Duodenal mucosa (tissue), 2 donors: ENCODE data around the gene SST.
"Not testable (repeated sequence)": the region's sequence is repeated elsewhere in the genome, so short reads cannot be mapped to it uniquely, and the experiment has no call there.

ENCODE experiments used
- H3K27ac ChIP-seq: one replicate; pipeline ENCODE4 v1.7.0; 2013; ENCODE audit warnings: low read depth, low read length
- H3K27me3 ChIP-seq, 2 donors: one replicate each; pipeline ENCODE4 v1.7.0; 2013; ENCODE audit warnings: low read length in 2 of 2, control low read depth in 1 of 2; ENCODE audit not compliant: insufficient read depth in 2 of 2, control insufficient read depth in 1 of 2
- H3K36me3 ChIP-seq, 2 donors: one replicate each; pipeline ENCODE4 v1.7.0; 2013; ENCODE audit warnings: low read length in 2 of 2, control low read depth in 1 of 2; ENCODE audit not compliant: insufficient read depth in 2 of 2, control insufficient read depth in 1 of 2
- H3K4me1 ChIP-seq, 2 donors: one replicate each; pipeline ENCODE4 v1.7.0; 2013; ENCODE audit warnings: low read length in 2 of 2, control low read depth in 1 of 2; ENCODE audit not compliant: insufficient read depth in 2 of 2, control insufficient read depth in 1 of 2
- H3K4me3 ChIP-seq, 2 donors: one replicate each; pipeline ENCODE4 v1.7.0; 2013; ENCODE audit warnings: low read length in 2 of 2, low read depth in 1 of 2
- H3K9ac ChIP-seq, 2 donors: one replicate each; pipeline ENCODE4 v1.7.0; 2013; ENCODE audit warnings: low read length in 2 of 2, low read depth in 1 of 2
- H3K9me3 ChIP-seq, 2 donors: one replicate each; pipeline ENCODE4 v1.7.0; 2013; ENCODE audit warnings: low read length in 2 of 2, control low read depth in 1 of 2; ENCODE audit not compliant: control insufficient read depth in 1 of 2

The SST gene

DNA sequence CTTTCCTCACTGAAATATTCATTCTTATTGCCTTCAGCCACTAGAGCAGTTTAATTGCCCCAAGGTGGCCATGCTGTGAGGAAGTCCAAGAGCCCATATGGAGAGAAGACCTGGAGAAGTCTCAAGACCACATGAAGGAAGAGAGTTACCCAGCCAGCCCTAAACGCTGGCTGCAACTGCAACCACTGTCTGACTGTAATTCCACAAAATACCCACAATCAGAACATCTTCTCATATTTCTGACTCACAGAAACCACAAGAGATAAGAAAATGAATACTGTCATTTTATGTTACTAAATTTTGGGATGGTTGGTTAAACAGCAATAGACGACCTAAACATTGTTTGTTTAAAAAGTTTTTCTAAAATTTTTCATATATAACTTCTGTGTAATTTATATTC is 14.7 kb upstream of the SST start:
- Histone ChIP-seq H3K9me3 (peaks cover 0 to 2% of the 10 kb centered on the region in 2 donors), H3K27ac (no peak overlapping the region), H3K4me3 (no peak overlapping the region), H3K4me1 (no peaks in the 10 kb centered on the region), H3K9ac (no peak overlapping the region), H3K36me3 (no peaks in the 10 kb centered on the region), H3K27me3 (peaks cover 0 to 4% of the 10 kb centered on the region in 2 donors)

DNA sequence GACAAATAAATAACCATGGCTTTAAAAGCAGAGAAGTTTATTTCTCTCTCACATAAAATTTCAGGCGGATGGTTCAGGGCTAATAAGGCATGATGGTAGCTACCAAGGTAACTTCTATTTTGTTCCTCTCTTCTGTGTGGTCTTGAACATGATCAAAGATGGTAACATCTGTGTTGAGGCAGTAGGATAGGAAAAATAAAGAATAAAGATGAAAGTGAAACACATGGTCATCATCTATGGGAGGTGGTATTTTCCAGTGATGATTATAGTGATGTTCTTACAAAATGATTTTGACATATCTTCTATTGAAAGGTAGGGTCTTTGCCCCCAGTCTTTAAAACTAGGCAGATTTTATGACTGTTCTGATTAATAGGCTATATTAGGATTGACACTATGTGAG is 14.2 kb upstream of the SST start:
- no peak overlapping the region for H3K4me3 ChIP-seq
- no peak overlapping the region for H3K9ac ChIP-seq
- H3K27ac ChIP-seq = no peak overlapping the region
- no peaks in the 10 kb centered on the region for H3K4me1 ChIP-seq
- peaks cover 0 to 2% of the 10 kb centered on the region in 2 donors for H3K9me3 ChIP-seq
- no peaks in the 10 kb centered on the region for H3K36me3 ChIP-seq
- peaks cover 0 to 4% of the 10 kb centered on the region in 2 donors for H3K27me3 ChIP-seq

DNA sequence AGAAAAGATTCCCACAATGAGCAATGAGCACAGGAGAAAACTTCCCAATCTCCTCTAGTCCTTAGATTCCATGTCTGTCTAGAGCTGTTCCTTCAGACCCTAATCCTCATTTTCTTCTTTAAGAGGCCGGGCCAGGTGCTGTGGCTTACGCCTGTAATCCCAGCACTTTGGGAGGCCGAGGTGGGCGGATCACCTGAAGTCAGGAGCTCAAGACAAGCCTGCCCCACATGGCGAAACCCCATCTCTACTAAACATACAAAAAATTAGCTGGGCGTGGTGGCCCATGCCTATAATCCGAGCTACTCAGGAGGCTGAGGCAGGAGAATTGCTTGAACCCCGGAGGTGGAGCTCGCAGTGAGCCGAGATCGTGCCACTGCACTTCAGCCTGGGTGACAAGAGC is 11.6 kb upstream of the SST start:
- H3K9ac ChIP-seq, H3K4me3 ChIP-seq: not testable (repeated sequence)

DNA sequence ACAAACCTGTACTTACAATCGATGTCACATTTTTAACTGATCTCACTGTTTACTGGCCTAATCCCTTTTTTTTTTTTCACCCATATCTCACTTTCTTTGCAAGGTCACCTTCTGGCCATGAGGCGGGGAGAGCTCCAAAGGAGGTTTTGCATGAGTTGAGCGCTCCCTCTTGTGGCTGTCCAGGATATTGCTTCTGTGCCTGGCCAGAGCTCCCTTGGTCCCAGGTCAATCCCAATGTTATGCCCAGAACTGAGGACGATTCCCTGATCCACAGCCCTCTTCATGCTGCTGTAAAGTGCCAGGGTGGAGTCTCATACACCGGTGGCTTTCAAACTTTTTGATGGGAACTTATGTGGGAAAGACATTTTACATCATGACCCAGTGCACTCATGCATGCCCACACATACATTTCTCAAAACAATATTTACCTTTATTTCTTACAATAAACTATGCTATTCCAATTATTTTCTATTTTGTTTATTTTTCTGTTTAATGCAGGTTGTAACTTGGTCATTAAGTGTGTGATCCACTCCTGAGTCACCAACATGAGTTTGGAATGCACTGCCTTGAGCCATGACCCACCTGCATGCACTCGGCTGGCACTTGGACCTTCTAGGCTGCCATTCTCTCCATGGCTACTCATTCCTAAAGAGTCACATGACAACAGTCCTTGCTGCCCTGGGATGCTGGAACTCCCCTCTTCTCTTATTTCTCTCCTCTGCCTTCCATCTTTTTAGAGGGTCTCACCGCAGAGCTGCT is 9.6 kb upstream of the SST start:
- Histone ChIP-seq H3K4me1 (no peaks in the 10 kb centered on the region), H3K27ac (no peak overlapping the region), H3K9me3 (peaks cover 0 to under 1% of the 10 kb centered on the region in 2 donors), H3K4me3 (no peak overlapping the region), H3K9ac (no peak overlapping the region), H3K27me3 (peaks cover 3 to 4% of the 10 kb centered on the region in 2 donors), H3K36me3 (no peaks in the 10 kb centered on the region)

More for the DNA sequence above, 11.6 kb upstream of the SST start:
- not testable (repeated sequence) for H3K36me3 ChIP-seq, H3K9me3 ChIP-seq, H3K27ac ChIP-seq, H3K27me3 ChIP-seq, H3K4me1 ChIP-seq

DNA sequence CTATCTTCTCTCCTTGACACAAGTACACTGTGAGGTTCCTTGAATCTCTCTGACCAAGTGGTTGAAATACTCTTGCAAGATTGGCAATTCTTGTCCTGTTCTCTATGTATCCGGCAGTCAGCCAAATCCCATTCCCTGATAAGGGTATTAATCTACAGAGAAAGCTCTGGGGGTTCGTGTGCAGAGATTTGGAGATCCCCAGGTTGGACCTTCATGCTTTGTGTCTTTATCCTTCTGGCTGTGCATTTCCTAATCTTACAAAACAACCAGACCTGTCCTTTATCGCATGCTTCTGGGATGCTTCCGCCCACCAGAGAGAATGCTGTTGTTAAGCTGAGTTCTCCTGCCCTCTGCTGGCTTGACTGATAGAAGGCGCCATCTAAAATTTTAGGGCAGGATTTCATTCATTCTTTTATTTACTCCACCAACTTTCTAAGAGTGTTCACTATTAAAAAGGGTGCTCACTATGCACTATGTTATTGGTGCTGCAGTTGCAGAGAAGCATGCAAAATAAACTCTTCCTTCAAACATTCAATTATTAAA is 8.6 kb upstream of the SST start:
- Histone ChIP-seq H3K36me3 (no peaks in the 10 kb centered on the region), H3K27me3 (peaks cover 4% of the 10 kb centered on the region in 2 donors), H3K9me3 (no peaks in the 10 kb centered on the region), H3K4me1 (no peaks in the 10 kb centered on the region), H3K9ac (no peak overlapping the region), H3K4me3 (no peak overlapping the region), H3K27ac (no peak overlapping the region)

DNA sequence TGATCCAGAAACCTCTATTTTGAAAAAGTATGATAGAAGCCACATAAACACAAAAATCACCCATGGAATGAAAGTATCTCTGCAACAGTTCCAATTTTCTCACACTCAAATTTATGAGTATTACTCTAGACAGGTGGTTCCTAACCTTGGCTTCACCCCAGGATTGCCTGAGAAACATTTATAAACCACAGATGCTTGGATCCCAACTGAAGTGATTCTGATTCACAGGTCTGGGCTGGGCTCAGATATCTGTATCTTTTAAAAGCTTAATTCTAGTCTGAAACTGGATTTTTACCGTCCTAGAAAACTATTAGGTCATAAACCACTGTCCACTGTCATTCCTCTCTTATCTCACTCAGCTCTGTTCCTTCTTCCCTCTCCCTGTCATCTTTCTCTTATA is 7.4 kb upstream of the SST start:
- Histone ChIP-seq H3K4me3 (no peak overlapping the region), H3K36me3 (no peaks in the 10 kb centered on the region), H3K4me1 (no peaks in the 10 kb centered on the region), H3K27me3 (peaks cover 4 to 9% of the 10 kb centered on the region in 2 donors), H3K27ac (no peak overlapping the region), H3K9ac (no peak overlapping the region), H3K9me3 (no peaks in the 10 kb centered on the region)

DNA sequence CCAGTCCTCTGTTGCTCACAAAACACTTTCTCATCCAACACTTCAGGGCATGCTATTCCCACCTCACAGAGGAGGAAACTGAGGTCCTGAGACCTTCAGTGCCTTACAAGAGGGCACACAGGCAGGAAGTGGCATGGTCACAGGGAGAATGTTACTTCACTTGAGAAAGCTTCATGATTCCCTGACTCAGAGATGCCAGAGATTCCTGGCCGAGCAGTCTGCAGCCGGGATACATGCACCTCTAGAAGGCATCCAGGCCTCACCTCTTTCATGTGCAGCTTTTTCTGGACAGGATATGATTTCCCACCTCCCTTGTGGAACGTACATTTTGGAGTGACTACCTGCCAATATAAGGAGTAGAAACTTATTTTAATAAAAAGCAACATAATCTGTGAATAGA is 2.8 kb upstream of the SST start:
- Histone ChIP-seq H3K27me3 (peaks cover 10 to 28% of the 10 kb centered on the region in 2 donors), H3K9me3 (no peaks in the 10 kb centered on the region), H3K4me1 (no peaks in the 10 kb centered on the region), H3K9ac (no peak overlapping the region), H3K27ac (no peak overlapping the region), H3K36me3 (no peaks in the 10 kb centered on the region), H3K4me3 (no peak overlapping the region)

DNA sequence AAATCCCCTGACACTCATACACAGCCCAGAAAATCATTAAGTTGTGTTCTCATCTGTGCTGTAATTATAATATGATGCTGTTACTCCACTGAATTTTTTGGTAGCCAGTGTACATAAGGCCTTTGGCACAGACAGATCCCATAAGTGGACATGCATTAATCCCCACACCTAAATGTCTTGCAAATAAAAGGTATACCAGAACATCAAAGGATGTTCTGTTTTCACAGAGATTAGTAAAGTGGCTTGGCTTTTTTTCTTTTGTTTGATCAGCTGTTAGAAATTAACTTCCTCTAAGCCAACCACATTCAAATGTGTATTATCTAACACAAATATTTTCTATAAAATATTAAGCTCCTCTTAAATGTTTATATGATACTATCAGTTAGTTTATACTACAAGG is 2.7 kb downstream of the SST start:
- peaks cover 12 to 18% of the 10 kb centered on the region in 2 donors for H3K27me3 ChIP-seq
- H3K4me3 ChIP-seq = no peak overlapping the region
- H3K9me3 ChIP-seq = no peaks in the 10 kb centered on the region
- no peak overlapping the region for H3K9ac ChIP-seq
- H3K36me3 ChIP-seq = no peaks in the 10 kb centered on the region
- H3K27ac ChIP-seq = no peak overlapping the region
- H3K4me1 ChIP-seq = no peaks in the 10 kb centered on the region

DNA sequence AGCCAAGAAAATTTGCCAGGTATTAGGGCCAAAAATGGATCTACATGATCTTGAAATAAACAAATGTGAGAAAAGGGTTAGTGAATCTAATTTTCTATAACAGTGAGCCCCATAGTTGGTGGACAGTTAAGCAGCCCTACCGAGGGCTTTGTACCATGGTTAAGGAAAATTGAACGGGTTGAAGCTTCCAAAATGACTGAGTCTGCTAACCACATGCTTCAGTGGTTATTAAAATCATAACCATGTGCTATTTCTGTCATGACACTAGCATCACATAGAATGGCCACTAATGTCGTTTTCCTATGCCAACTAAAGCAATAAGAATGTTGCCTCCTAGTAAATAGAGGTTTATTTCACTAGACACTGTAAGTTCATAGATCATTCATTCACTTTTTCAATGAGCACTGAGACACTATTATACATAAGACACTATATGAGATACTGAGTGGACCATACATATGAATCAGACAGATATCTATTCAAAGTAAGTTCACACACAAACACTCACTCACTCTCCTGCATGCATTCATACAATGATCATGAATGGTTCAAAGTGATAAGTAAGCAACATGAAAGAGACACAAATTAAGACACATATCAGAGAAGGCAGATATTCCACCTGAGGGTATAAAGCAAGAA is 4.3 kb downstream of the SST start:
- no peak overlapping the region for H3K27ac ChIP-seq
- no peaks in the 10 kb centered on the region for H3K9me3 ChIP-seq
- H3K4me1 ChIP-seq = no peaks in the 10 kb centered on the region
- no peak overlapping the region for H3K9ac ChIP-seq
- no peak overlapping the region for H3K4me3 ChIP-seq
- H3K27me3 ChIP-seq = peaks cover 8 to 12% of the 10 kb centered on the region in 2 donors
- no peaks in the 10 kb centered on the region for H3K36me3 ChIP-seq

DNA sequence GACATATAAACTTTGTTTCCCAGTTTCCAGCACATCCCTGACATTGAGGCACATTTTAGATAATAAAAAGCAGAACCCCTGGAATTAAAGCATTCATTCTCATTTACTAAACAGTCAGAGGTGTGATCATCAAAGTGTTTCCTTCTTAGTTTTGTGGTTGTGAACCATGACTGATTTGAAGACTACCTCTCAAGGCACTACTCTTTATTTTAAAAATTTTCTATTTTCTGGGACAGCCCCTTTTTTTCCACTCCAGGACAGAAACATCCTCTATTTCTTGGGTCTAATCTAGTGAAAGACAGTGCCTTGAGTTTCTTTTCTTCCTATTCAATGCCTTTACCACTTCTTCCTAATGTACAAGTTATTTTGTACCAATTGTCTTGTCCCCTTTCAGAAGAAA is 5.2 kb downstream of the SST start:
- no peak overlapping the region for H3K4me3 ChIP-seq
- no peaks in the 10 kb centered on the region for H3K4me1 ChIP-seq
- no peaks in the 10 kb centered on the region for H3K36me3 ChIP-seq
- H3K9me3 ChIP-seq = no peaks in the 10 kb centered on the region
- peaks cover 0 to 4% of the 10 kb centered on the region in 2 donors for H3K27me3 ChIP-seq
- no peak overlapping the region for H3K9ac ChIP-seq
- no peak overlapping the region for H3K27ac ChIP-seq
